AG04450 (cell line): ENCODE data around the gene BEND3. TPM values are rescaled to one million over a fixed set of nuclear protein-coding genes. Genes with fewer than 3 reads are reported as not detected.
A peak's percentile ranks its signal among the peaks of the same experiment; 100 is the strongest.

Experiments used
- CTCF ChIA-PET: fragments of 300-600, 350-600 bp; formaldehyde crosslinking; extraction: SDS; loops from one replicate; lab custom pipeline; 2022; ENCODE audit warnings: antibody characterized with exemption, inconsistent platforms; lab: Charles Lee
- POLR2A ChIA-PET: fragments of 350-600 bp; formaldehyde crosslinking; extraction: SDS; loops from one replicate; lab custom pipeline; 2021; ENCODE audit warnings: antibody characterized with exemption, inconsistent platforms; lab: Yijun Ruan, JAX
- DNase-seq: peaks from one replicate; pipeline ENCODE4 v3.0.0-alpha.2; 2011; ENCODE audit warnings: low read depth, low spot score
- H3K27ac ChIP-seq: one replicate; pipeline ENCODE4 v1.5.1; 2012; ENCODE audit warnings: low read depth, low read length, control low read depth
- H3K27me3 ChIP-seq: one replicate; pipeline ENCODE4 v1.6.0; 2012; ENCODE audit warnings: low read length; ENCODE audit not compliant: control insufficient read depth, insufficient read depth
- H3K4me3 ChIP-seq: 2 replicates; pipeline ENCODE4 v1.5.1; 2011; ENCODE audit warnings: mild to moderate bottlenecking, low read depth, low read length, control low read depth
- H3K9me3 ChIP-seq: 2 replicates; pipeline ENCODE4 v1.5.1; 2012; ENCODE audit warnings: low read length; ENCODE audit not compliant: control insufficient read depth, insufficient read depth
- CTCF ChIP-seq: IDR thresholded peaks from 2 replicates; pipeline ENCODE4 v1.5.1; 2011; ENCODE audit warnings: low read depth, low read length, control low read depth, inconsistent platforms
- polyA plus RNA-seq: library from polyadenylated mRNA; depleted of rRNA; stranded (reverse); fragments of >200 nt; gene quantifications from 2 replicates; pipeline ENCODE4 v1.2.3, GENCODE V29; 2011

The BEND3 gene
- polyA plus RNA-seq, 1 experiment: 0.81 TPM

DNA sequence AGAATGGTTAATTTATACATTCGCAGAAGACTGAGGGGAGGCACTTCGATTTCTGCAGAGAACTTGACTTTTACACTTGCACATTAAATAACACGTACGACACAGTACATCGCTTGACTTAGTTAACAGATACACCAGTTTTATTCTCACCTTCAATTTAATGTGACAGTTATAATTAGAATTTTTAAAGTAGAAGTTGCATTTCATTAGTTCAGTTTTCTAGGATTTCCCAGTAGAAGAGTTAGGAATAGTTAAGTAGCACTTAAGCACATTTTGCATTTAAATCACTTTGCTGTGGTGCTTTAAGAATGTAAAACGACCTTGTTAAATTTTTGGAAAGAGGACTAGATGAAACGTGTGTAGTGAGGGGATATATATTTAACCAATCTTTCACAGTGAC lies 1.6 kb upstream of the BEND3 start:
- H3K27ac ChIP-seq: no peak overlapping the region
- peaks cover 6% of the 10 kb centered on the region for H3K27me3 ChIP-seq
- ChIA-PET CTCF (interaction anchor here (1.9 kb wide), 1 partner anchor 10 kb away, joined by 4 read pairs; no protein-coding TSS in a partner anchor), POLR2A (interaction anchor here (0.6 kb wide), 1 partner anchor 8 kb away, joined by 8 read pairs; no protein-coding TSS in a partner anchor)
- no peak overlapping the region for H3K4me3 ChIP-seq
- no peak for TF ChIP-seq CTCF
- no peaks in the 10 kb centered on the region for H3K9me3 ChIP-seq
- no peak for DNase-seq

DNA sequence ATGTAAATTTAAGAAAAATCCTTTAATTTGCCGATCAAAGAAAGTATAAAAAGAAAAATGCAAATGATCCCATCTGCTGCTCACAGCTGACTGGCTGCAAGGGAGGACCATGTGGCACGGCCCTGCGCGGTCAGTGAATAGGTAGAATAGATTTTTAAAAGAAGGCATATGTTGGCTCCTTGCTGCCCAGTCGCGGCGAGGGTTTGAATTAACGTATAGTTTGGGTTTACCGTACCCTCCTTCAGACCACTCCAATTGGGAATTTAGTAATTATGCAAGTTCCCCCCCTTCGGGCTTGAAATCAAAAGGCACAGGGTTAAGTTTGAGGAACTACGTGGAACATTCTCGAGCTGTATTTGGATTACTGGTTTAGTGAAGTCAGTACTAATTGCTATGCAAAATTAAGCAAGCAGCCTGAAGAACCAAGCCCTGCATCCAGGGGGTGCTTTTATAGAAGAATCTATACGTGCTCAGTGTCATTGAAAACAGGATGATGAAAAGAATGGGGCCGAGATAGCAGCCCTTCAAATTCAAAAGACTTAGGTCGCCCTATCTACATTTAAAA lies 1.1 kb upstream of the BEND3 start:
- Histone ChIP-seq H3K4me3 (peak overlapping the region; percentile 62), H3K27me3 (peaks cover 6% of the 10 kb centered on the region), H3K9me3 (no peaks in the 10 kb centered on the region), H3K27ac (no peak overlapping the region)
- POLR2A ChIA-PET: interaction anchor here (0.6 kb wide), 2 partner anchors 112 to 124 kb away, joined by 6 to 7 read pairs; no protein-coding TSS in a partner anchor
- CTCF ChIA-PET: interaction anchor here (1.9 kb wide), 1 partner anchor 9 kb away, joined by 4 read pairs; no protein-coding TSS in a partner anchor
- peak; percentile 37 for TF ChIP-seq CTCF
- DNase-seq: no peak

DNA sequence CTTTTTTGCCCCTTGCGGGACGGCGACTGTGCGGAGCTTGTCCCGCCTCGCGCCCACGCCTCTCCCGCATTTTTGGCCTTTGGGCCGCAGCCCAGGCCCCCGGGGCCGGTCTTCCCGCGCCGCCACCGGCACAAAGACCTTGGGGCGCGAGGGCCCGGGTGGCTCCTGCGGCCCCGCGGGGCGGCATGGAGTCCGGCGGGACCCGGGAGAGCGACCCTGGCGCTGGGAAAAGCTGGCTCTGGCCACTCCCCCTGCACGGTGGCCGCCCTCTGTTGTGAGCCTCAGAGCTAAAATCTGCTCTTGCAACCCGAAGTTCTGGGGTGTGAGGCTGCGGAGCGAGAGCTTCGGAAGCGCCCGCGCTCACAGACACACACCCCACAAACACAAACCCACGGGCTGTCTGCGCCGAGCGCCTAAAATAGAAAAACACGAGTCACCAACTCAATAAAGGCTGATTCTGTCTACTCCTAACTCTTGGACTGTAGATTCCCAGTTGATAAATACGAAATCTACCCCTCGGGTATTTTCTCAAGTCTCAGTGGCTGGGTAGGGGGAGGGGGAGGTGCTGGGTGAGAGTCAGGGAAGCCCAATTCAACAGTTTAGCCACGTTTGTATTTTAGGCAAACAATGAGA lies 496 bp upstream of the BEND3 start:
- ChIA-PET CTCF (interaction anchor here (0.6 to 1.9 kb wide), 4 partner anchors 9 to 147 kb away, joined by 3 to 4 read pairs (median 3); no protein-coding TSS in a partner anchor), POLR2A (interaction anchor here (0.5 to 0.6 kb wide), 4 partner anchors 111 to 526 kb away, joined by 3 to 7 read pairs (median 4); no protein-coding TSS in a partner anchor)
- DNase-seq: no peak
- Histone ChIP-seq H3K9me3 (no peaks in the 10 kb centered on the region), H3K4me3 (peak overlapping the region; percentile 62), H3K27ac (no peak overlapping the region), H3K27me3 (peaks cover 6% of the 10 kb centered on the region)
- no peak for TF ChIP-seq CTCF

- H3K27me3 ChIP-seq: peaks cover 6% of the 10 kb centered on the region
- CTCF ChIA-PET: interaction anchor here (0.5 to 1.5 kb wide), 53 partner anchors 9 to 1912 kb away, joined by 3 to 23 read pairs (median 3); partner anchors contain the start of genes MTRES1 and PDSS2
- peak; percentile 55 for TF ChIP-seq CTCF
- POLR2A ChIA-PET: interaction anchor here (0.7 to 1.1 kb wide), 2 partner anchors 40 to 86 kb away, joined by 3 read pairs; no protein-coding TSS in a partner anchor
- peak overlapping the region; percentile 62 for H3K4me3 ChIP-seq
- peak; percentile 53 for DNase-seq
- no peak overlapping the region for H3K27ac ChIP-seq
- no peaks in the 10 kb centered on the region for H3K9me3 ChIP-seq
Measured at GRCh38 chr6:107114213-107114925, 946 bp downstream of the BEND3 start.
